Myocyte (in vitro differentiated cells): ENCODE data around the gene ARHGEF16. TPM values are rescaled to one million over a fixed set of nuclear protein-coding genes. Genes with fewer than 3 reads are reported as not detected.

ENCODE experiments used
- DNase-seq: peaks from one replicate; pipeline ENCODE4 v3.0.0-alpha.2; 2012; ENCODE audit warnings: low read depth
- total RNA-seq: library from RNA; depleted of rRNA; stranded (reverse); fragments of >200 nt; gene quantifications from 2 replicates; pipeline ENCODE4 v1.2.3, GENCODE V29; 2014

The ARHGEF16 gene
- total RNA-seq, 1 donor from 2014 or later, result not detected

DNA sequence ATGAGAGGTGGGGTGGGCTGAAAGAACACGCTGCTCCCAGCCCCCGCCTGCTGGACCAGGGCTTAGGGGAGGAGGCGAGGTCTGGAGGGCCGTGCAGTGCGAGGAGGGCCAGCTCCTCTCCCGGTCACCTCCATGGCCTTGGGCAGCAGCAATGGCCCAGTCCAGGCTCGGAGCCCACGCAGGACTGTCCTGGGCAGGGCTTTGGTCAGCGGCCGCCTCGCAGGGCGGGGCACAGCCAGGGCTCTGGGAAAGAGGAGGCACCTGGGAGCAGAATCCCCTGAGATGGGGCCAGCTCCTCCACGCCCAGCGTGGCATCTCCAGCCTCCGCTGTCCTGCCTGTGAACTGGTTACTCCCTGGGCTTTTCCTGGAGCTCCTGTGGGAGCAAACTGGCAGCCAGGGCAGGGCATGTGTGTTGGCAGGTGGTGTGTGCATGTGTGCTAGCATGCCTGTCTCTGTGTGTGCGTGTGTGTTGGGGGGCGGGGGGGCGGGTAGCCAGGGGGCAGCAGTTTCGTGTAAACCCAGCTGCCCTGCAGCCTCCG, 27.4 kb downstream of the ARHGEF16 start:
- no peak for DNase-seq

DNA sequence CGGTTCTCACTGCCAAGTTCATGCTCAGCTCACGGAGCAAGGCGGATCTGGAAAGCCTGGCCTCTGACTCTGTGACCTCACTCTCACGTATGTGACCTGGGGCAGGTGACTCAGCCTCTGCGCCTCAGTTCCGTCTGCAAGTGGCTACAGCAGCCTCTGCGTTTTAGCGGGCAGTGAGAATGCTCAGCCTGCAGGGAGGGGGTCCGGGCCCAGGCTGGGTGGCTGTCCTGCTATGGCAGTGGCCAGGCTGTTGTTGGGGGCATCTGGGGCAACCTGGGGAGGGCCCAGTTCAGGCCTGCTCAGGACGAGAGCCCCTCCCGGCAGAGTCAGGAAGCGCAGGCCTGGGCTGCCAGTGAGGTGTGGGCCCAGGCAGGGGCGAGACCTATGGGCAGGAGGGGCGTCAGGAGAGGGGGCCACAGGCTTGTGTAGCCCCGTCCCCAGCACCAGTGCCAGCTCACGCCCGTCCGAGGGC, 27.9 kb downstream of the ARHGEF16 start:
- DNase-seq, result no peak

DNA sequence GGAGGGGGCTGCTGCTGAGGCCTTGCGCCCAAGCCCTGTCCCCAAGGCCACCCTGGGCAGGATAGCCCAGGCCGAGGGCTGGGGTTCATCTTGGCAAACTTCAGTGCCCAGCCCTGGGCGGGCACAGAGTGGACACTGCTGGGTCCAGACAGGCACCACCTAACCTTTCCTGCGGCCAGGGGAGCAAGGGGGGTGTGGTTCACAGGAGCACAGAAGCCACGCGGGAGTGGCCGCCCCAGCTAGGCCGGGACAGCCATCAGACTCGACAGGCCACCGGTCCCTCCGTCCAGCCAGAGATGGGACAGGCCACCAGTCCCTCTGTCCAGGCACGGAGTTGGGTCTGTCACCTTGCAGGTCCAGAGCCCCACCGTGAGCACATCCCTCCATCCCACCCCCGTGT, 28.9 kb downstream of the ARHGEF16 start:
- no peak for DNase-seq

DNA sequence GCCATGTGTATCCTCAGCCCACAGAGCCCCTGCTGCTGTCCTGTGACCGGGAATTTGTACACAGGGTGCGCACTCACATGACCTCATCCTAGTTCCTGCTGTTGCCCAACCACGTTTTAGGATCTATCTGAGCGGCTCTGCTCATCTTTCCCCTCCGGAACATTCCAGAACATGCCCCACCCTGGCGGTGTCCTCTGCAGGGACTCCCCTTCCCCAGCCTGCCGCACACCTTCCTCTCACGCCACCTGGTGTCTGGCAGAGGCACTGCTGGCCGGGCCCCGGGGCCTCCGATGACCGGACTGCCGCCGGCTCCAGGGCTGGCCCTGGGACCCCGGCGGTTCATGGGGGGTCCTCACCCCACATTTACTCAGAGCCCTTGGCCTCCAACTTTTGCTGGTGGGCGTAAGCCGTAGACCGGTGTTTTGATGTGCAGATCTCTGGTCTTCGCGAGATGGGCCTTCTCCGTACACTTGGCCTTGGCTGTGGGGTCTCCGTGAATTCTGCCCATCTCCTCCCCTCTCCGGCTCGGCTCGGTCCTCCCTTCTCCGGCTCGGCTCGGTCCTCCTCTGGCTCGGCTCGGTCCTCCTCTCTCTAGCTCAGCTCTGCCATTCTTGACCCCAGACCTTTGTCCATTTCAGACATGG, 29.5 kb downstream of the ARHGEF16 start:
- peak; percentile 8 for DNase-seq

DNA sequence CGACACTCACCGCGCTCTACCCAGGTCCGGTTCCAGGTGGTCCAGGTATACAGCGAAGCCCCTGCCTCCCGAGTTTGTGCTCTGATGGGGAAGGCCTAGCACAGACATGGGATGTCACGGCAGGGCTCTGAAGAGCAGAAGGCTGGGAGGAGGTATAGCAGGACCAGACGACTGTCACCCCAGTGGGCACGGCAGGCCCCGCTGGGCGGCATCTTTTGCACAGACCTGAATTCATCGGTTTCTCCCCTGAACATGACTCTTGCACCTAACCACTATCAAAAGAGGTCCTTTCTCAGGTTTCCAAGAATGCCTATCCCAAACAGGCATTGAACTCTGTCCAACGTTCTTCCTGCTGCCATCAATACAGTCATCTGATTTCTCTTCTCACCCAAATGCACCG, 30.6 kb downstream of the ARHGEF16 start:
- DNase-seq, result no peak

DNA sequence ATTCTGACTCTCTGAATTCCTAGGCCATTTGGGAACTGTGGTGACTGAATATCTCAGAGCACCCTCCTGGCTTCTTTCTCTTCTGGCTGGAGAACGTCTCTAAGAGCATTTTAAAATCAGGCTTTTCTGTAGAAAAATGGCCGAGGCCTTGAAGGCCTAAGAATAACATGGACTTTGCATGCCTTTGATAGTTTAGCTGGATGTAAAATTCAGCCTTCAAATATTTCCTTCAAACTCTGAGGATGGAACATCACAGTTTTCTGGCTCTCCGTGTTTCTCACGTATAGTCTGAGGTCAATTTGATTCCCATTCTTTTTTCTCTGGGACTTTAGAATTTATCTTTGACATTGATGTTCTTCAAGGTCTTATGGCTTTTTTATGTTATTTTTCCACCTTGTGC, 34.0 kb downstream of the ARHGEF16 start:
- DNase-seq, result no peak

DNA sequence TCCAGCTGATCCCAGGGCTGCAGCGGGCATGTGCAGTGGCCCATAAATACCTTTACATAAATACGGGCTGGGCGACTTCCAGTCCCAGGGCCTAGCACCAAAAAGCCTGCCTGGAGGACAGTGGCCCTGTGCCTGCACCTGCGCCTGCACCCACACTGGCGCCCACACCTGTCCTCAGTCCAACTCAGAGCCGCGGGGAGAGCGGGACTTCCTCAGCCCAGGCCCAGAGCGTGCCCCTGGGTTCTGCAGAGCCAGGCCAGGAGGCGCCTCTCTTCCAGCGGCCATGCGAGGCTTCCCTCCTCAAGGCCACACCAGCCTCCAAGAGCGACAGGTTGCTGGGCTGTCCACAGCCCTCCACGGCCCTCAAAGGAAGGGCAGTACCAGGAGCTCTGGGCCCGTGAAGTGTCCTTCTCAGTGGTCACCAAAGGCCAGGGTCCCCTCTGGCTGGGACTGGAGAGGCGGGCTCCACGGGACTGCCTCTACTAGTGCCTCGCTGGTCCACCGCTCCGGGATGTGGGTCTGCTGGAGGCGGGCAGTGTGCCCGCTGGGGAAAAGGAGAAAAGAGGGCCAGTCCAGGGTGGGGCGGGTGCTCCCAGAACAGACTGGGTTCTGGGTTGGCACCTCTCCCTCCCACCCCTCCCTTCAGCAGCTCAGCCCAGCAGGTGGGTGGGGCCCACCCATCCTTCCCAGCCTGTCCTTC, 35.7 kb downstream of the ARHGEF16 start:
- no peak for DNase-seq

DNA sequence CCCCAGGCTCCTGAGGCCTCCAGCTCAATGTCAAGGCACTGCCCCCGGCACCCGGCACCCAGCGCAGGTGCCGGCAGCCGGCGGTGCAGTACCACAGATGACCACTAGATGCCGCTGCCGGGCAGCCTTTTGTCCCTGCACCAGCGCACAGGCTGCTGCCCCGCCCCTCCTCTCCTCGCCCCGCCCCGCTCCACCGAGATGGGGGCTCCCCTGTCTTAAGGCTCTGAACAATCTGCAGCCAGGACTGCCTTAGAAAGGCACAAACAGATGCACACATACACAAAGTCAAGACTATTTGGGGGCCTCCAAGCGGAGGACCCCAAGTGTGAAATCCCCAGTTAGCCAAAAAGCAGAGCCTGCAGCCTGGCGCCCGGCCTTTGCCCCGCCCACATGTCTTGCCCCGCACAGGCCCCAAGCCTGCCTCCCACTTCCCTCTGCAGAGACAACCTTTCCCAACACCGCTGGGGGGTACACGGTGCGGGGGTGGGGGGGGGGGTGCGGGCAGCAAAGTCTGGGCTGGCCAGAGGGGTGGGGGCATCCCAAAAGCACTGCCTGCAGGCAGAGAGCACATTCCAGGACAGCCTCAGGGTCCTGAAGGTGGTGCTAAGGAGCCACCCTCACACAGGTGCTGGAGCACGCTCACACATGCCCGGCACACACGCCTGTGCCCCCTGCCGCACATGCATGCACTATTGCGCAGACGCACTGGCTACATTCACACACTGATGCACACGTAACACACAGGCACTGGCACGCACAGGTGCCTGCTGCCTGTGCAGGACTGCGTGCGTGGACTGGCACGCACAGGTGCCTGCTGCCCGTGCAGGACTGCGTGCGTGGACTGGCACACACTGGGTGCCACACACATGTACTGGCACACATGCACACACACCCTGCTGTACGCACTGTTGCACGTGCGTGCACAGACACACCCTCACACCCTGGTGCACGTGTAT, 37.1 kb downstream of the ARHGEF16 start:
- peak; percentile 48 for DNase-seq

DNA sequence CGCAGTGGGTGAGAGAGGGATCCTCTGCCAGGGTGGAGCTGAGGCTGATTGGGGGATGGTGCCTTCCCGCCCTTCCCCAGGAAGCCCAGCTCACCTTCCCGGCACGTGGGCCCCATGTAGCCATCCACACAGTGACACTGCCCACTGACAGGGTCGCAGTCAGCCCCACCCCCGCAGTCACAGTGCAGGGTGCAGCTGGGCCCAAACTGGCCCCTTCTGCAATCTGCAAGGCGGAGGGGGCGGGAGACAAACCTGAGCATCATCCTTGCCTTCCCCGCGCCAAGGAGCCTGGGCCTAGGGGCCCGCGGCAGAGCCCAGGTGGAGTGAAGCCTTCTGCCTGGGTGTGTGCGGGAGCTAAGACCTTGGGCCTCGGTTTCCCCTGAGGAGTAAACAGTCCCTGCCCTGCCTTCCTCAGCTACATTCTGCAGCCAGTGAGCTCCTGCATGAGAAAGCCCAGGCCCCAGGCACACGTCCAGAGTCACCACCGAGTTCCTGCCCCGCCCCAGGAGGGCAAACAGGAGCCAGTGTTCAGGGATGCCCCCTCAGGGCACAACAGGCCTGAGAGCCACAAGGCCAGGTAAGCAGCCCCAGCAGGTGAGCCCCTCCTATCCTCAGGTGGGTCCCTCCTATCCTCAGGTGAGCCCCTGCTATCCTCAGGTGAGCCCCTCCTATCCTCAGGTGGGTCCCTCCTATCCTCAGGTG, 38.2 kb downstream of the ARHGEF16 start:
- DNase-seq, result no peak

DNA sequence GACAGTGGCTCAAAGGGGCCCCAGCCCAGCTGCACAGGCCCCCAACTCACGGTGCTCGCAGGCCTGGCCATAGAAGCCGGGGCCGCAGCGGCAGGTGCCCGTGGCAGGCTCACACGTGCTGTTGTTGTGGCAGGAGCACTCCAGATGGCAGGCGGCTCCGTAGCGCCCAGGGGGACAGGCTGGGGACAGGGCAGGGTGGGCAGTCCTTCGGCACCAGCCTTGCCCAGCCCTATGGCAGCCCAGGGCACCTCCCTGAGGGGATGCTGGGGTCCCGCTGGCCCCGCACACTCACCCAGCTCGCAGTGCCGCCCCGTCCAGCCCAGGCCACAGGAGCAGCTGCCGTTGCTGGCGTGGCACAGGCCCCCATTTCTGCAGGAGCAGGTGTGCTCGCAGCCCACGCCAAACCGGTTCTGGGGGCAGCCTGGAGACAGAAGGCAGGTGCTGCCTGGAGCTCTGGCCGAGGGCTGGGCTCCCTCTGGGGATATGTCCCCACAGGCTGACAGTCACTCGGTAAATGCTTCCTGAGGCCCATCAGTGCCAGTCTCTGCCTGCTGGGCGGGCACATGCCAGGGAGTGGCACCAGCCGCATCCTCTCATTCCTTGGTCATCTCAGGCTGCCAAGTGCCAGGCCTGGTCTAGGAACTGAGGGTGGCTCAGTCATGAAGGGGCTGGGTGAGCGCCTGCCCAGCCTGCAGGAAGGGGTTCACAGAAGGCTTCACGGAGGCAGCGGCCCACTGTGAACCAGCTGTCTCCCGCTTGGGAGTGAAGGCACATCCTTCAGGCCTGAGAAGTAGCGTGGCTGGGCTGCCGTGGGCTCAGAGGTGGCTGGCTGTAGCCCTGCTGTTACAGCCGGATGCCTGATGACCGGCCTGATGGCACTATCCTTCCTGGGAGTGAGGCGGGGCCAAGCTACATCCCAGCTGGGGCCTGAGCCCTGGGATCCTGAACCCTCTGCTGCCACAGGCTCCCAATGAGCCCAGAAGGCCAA, 40.1 kb downstream of the ARHGEF16 start:
- DNase-seq, result peak; percentile 21

DNA sequence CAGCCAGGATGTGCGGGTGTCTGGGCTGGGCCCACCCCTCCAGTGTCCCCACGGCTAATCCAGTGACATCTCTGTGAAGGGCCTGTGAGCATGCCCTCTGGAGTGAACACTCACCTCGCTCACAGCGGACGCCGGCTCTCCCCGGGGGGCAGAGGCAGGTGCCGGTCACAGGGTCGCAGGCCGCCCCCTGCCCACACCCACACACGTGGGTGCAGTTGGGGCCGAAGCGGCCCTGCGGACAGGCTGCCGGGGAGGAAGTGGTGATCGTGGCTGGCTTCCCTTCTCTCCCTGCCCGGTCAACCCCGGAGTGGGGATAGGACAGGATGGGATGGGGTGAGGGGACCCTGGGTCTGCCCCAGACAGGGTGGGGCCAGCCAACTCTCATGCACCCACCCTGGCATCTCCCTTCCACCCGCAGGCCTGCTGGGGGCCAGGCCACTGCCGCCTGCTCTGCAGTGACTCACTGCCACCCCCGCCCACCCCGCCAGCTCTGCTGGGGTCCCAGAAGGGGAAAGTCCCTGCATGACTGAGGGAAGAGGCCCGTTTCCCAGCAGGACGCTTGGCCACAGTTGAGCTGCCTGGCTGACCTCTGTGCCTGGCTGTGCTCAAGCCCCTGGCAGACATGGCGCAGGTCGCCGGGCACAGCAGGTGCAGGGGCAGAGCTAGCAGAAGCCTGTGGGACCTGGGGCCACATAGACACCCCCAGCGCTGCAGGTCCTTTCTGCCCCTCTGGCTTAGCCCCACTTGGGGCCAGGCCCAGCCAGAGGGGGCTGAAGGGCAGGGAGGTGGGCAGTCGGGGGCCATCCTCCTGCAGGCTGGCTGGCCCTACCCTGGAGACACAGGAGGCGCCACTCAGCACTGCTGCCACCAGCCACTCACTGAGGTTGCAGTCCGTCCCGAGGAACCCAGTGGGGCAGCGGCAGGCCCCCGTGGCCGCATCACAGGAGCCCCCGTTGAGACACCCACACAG, 41.6 kb downstream of the ARHGEF16 start:
- DNase-seq, result no peak

DNA sequence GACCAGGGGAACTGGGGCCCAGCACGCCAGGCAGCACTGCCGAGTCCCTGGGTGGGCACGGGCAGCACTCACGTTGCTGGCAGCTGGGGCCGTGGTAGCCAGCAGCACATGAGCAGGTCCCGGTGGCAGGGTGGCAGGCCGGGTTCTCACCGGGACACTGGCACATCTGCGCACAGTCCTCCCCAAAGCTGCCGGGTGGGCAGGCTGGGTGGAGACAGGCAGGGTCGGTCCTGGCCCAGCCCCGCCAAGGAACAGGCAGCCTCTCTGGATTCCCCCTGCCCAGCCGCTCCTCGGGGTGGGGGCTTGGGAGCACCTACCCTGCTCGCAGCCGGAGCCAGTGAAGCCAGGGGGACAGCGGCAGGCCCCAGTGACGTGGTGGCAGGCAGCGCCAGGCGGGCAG, 42.5 kb downstream of the ARHGEF16 start:
- DNase-seq, result no peak

DNA sequence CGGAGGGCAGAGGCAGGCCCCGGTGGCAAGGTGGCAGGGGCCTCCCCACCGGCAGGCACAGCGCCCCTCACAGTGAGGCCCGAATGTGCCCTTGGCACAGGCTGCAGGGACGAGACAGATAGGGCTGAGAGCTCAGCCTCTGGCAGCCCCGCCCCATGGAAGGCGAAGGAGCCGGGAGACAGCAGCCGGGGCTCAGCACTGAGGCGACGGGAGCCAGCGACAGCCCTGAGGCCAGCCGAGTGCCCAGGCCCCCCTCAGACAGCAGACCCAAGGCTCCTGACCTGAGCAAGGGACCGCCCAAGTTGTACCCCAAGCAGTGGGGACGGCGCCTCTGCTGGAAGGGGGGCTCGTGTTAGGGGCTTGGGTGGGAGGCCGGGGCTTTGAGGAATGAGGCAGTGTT, 43.1 kb downstream of the ARHGEF16 start:
- DNase-seq, result no peak

DNA sequence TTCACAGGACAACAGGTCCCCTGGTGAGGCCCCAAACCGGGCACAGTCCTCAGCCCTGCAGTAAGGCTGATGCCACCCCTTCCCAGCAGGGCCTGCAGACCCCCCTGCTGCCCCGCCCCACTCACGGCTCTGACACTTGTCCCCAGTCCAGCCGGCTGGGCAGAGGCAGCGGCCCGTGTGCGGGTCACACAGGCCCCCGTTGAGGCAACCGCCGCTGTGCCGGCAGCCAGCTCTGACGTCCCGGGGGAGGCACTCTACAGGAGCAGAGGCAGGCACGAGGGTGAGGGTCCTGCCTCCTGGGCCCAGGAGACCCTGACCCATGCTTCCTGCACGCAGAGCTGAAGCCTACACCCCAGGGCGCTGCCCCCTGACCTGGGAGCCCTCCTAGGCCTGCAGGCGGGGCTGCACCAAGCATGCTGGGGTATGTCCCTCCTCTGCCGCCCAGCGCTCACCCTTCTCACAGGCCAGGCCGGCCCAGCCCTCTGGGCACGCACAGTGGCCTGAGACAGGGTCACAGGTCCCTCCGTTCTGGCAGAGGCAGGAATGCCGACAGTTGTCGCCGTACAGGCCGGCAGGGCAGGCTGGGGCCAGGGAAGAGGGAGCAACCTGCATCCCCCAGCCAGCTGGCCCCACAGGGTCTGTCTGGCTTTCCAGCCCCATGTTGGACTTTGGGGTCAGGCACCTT, 43.9 kb downstream of the ARHGEF16 start:
- no peak for DNase-seq

DNA sequence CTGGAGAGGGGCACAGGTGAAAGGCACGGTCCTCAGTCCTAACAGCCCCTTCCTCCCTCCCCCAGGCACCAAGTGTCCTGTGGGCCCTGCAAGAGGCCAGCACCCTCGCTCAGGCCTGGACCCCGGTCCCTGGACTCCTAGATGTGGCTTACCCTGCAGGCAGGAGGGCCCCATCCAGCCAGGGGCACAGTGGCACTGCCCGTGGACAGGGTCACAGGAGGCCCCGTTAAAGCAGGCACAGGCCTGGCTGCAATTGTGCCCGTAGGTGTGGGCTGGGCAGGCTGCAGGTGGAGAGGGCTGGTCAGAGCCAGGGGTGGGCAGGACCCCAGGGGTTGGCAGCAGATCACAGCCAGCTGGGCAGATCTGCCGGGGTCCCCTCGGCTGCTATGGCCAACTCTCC, 44.5 kb downstream of the ARHGEF16 start:
- no peak for DNase-seq

DNA sequence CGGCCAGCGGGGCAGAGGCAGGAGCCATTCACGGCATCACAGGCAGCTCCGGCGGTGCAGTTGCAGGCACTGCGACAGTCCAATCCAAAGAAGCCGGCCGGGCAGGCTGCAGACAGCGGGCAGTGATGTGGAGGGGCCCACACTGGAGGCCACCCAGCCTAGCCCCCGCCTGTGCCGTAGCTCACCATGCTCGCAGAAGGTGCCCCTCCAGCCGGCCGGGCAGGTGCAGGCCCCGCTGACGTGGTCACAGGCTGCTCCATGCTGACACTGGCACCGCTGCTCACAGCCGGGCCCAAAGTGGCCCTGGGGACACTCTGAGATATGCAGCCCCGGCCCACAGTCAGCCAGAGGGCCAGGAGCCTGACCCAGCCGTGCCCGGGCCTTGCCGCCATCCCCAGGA, 45.1 kb downstream of the ARHGEF16 start:
- DNase-seq, result no peak

DNA sequence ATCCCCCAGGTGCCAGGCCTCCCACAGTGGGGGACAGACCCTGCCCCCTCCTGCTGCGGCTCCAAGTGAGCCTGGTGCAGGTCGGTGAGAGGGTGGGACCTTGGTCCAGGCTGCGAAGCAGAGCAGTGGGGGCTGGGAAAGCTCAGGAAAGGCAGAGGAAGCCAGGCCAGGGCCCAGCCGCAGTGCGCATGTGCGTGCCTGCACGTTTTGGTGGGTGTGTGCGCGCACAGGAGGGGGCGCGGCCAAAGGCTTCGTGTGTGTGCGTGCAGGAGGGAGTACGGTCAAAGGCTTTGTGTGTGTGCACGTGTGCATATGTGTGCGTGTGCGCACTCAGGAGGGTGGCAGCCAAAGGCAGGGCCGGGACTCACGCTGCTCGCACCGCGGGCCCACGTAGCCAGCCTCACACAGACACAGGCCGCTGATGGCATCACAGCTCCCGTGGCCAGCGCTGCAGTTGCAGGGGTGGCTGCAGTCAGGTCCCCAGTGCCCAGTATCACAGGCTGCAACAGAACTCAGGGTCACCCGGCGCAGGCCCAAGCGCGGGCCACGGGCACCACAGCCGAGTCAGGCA, 45.9 kb downstream of the ARHGEF16 start:
- no peak for DNase-seq

DNA sequence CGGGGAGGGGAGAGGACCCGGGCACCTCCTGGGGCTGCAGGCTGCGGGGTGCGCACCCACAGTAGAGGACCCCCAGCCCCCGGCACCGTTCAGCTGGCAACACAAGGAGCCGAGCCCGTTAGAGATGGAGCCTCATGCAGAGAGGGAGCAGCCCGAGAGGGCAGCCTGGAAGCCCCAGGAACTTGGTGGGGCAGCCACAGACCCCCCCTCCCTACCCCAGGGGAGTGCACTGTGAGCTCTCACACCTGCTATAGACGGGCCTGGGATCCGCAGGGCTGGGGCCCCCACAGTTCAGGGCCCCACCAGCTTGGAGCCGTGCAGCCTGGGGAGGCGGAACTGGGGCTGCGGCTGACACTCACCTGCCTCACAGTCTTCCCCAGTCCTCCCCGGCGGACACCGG, 47.0 kb downstream of the ARHGEF16 start:
- DNase-seq, result no peak
